Neural progenitor cell (in vitro differentiated cells): Measurements from ENCODE around the gene KRT72. TPM values are rescaled to one million over a fixed set of nuclear protein-coding genes. Genes with fewer than 3 reads are reported as not detected.

ENCODE experiments used
- DNase-seq: peaks from one replicate; pipeline ENCODE4 v3.0.0-alpha.2; 2016; ENCODE audit warnings: low spot score
- H2AFZ ChIP-seq: fragments of 200-600 bp; sonication (generic); replicated peaks from 2 replicates; pipeline ENCODE4 v1.6.1; 2016; ENCODE audit warnings: antibody characterized with exemption
- H3F3A ChIP-seq: fragments of 200-600 bp; sonication (generic); 2 replicates; pipeline ENCODE4 v1.6.1; 2016; ENCODE audit warnings: antibody characterized with exemption, low read depth
- H3K27ac ChIP-seq: fragments of 200-600 bp; sonication (generic); 2 replicates; pipeline ENCODE4 v1.5.1; 2016; ENCODE audit warnings: mild to moderate bottlenecking
- H3K27me3 ChIP-seq: fragments of 200-600 bp; sonication (generic); 2 replicates; pipeline ENCODE4 v1.6.1; 2016; ENCODE audit warnings: mild to moderate bottlenecking, moderate library complexity
- H3K36me3 ChIP-seq: fragments of 200-600 bp; sonication (generic); 2 replicates; pipeline ENCODE4 v1.5.1; 2016
- H3K4me1 ChIP-seq: fragments of 200-600 bp; sonication (generic); 2 replicates; pipeline ENCODE4 v1.6.1; 2016; ENCODE audit warnings: mixed run types
- H3K4me2 ChIP-seq: fragments of 200-600 bp; sonication (generic); 2 replicates; pipeline ENCODE4 v1.6.1; 2016
- H3K4me3 ChIP-seq: fragments of 200-600 bp; sonication (generic); 2 replicates; pipeline ENCODE4 v1.5.1; 2016
- H3K79me2 ChIP-seq: fragments of 200-600 bp; sonication (generic); 2 replicates; pipeline ENCODE4 v1.6.1; 2016; ENCODE audit warnings: low read depth
- H3K9ac ChIP-seq: fragments of 200-600 bp; sonication (generic); 2 replicates; pipeline ENCODE4 v1.6.1; 2016
- H3K9me3 ChIP-seq: fragments of 200-600 bp; sonication (generic); 2 replicates; pipeline ENCODE4 v1.5.1; 2016; ENCODE audit warnings: low read depth
- H4K20me1 ChIP-seq: fragments of 200-600 bp; sonication (generic); 2 replicates; pipeline ENCODE4 v1.6.1; 2016; ENCODE audit warnings: low read depth
- H3K27ac Mint-ChIP-seq: 3 replicates; pipeline ENCODE4 v1.8.0; 2021; ENCODE audit warnings: mixed read lengths
- H3K27me3 Mint-ChIP-seq: 2 replicates; pipeline ENCODE4 v1.8.0; 2022; ENCODE audit warnings: low read depth, mild to moderate bottlenecking, inconsistent platforms, moderate library complexity, mixed read lengths; ENCODE audit not compliant: insufficient read depth
- H3K36me3 Mint-ChIP-seq: 3 replicates; pipeline ENCODE4 v1.8.0; 2021; ENCODE audit warnings: mixed read lengths
- H3K4me1 Mint-ChIP-seq: 3 replicates; pipeline ENCODE4 v1.8.0; 2021; ENCODE audit warnings: mixed read lengths
- H3K4me3 Mint-ChIP-seq: 3 replicates; pipeline ENCODE4 v1.8.0; 2021; ENCODE audit warnings: mild to moderate bottlenecking, moderate library complexity, mixed read lengths
- H3K9me3 Mint-ChIP-seq: 3 replicates; pipeline ENCODE4 v1.8.0; 2020; ENCODE audit warnings: mixed read lengths
- CTCF ChIP-seq: fragments of 200-600 bp; sonication (generic); IDR thresholded peaks from 2 replicates; pipeline ENCODE4 v1.5.1; 2017; ENCODE audit warnings: antibody characterized with exemption, mild to moderate bottlenecking
- EZH2 ChIP-seq: fragments of 200-600 bp; sonication (generic); IDR thresholded peaks from 2 replicates; pipeline ENCODE4 v1.6.1; 2017; ENCODE audit warnings: antibody characterized with exemption, mild to moderate bottlenecking, moderate library complexity
- EZH2phosphoT487 ChIP-seq: fragments of 200-600 bp; sonication (generic); IDR thresholded peaks from 2 replicates; pipeline ENCODE4 v1.6.1; 2017; ENCODE audit warnings: antibody characterized with exemption
- total RNA-seq: library from RNA; depleted of rRNA; stranded (reverse); fragments of >200 nt; gene quantifications from 2 replicates; pipeline ENCODE4 v1.2.3, GENCODE V29; 2015; ENCODE audit warnings: low replicate concordance

The KRT72 gene
- total RNA-seq, 1 donor from 2014 or later: not detected

DNA sequence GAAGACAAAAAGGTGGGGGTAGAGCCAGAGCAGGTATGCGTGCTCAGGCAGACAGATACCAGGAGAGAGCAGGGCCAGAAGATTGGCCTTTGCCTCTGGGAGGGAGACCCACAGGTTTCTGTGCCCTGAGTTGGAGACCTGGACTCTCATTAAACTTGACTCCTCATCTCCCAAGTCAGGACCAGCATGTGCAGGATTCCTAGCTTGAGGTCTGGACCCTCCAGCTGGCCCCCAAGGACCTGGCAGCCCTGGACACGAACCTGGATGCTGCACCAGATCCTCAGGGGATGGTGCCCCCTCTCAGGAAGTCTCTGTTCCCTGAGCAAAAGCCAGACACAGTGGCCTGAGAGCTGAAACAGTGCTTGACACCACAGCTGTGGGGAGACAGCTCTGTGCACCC lies 27.6 kb upstream of the KRT72 start:
- no peak overlapping the region for H3K4me3 Mint-ChIP-seq
- Histone ChIP-seq H3K4me2 (no peak overlapping the region), H3K4me3 (no peak overlapping the region), H2AFZ (no peak overlapping the region), H3K36me3 (no peaks in the 10 kb centered on the region), H3K79me2 (no peaks in the 10 kb centered on the region), H3F3A (no peaks in the 10 kb centered on the region), H3K9me3 (no peaks in the 10 kb centered on the region), H3K27me3 (no peaks in the 10 kb centered on the region), H3K9ac (no peak overlapping the region), H3K27ac (no peak overlapping the region), H4K20me1 (no peaks in the 10 kb centered on the region), H3K4me1 (no peaks in the 10 kb centered on the region)
- H3K27ac Mint-ChIP-seq: no peak overlapping the region
- H3K9me3 Mint-ChIP-seq: no peaks in the 10 kb centered on the region
- no peak for TF ChIP-seq EZH2phosphoT487
- H3K27me3 Mint-ChIP-seq: peaks cover 6% of the 10 kb centered on the region
- no peaks in the 10 kb centered on the region for H3K36me3 Mint-ChIP-seq
- DNase-seq: no peak
- H3K4me1 Mint-ChIP-seq: peaks cover 3% of the 10 kb centered on the region

DNA sequence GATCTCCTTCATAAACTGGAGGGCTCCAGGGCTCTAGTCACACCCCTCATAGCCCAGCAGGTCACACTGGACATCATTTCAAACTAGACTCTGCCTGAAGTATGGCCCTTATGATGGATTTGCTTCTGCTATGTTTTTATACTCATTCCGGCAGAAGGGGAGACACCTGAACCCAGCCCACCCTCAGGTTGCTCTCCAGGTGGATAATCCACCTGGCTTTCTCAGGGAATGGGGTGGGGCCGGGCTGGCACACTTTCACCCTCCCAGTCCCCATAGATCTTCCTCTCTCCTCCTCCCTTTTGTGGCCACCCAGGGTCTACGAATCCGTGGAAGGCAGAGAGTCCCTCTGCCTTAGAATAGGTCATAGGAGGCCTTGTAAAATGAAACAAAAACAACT lies 26.8 kb upstream of the KRT72 start:
- no peaks in the 10 kb centered on the region for H3K36me3 ChIP-seq
- TF ChIP-seq EZH2phosphoT487 (no peak), EZH2 (no peak), CTCF (no peak)
- H4K20me1 ChIP-seq: no peaks in the 10 kb centered on the region
- H3K4me1 Mint-ChIP-seq: peaks cover 3% of the 10 kb centered on the region
- H3K4me1 ChIP-seq: peaks cover 3% of the 10 kb centered on the region
- no peak overlapping the region for H3K27ac ChIP-seq
- H3K4me3 Mint-ChIP-seq: no peak overlapping the region
- no peak overlapping the region for H2AFZ ChIP-seq
- H3K27ac Mint-ChIP-seq: no peak overlapping the region
- no peaks in the 10 kb centered on the region for H3K36me3 Mint-ChIP-seq
- H3F3A ChIP-seq: no peaks in the 10 kb centered on the region
- H3K27me3 Mint-ChIP-seq: peaks cover 5% of the 10 kb centered on the region
- H3K4me3 ChIP-seq: no peak overlapping the region
- no peak overlapping the region for H3K9ac ChIP-seq
- H3K9me3 ChIP-seq: no peaks in the 10 kb centered on the region
- H3K9me3 Mint-ChIP-seq: no peaks in the 10 kb centered on the region
- H3K4me2 ChIP-seq: no peak overlapping the region
- no peak for DNase-seq
- no peaks in the 10 kb centered on the region for H3K27me3 ChIP-seq
- no peaks in the 10 kb centered on the region for H3K79me2 ChIP-seq

- H3F3A ChIP-seq: no peaks in the 10 kb centered on the region
- H3K9me3 ChIP-seq: no peaks in the 10 kb centered on the region
- Mint-ChIP-seq H3K27ac (no peak overlapping the region), H3K4me1 (peaks cover 7% of the 10 kb centered on the region), H3K4me3 (no peak overlapping the region), H3K27me3 (peaks cover 5% of the 10 kb centered on the region), H3K9me3 (no peaks in the 10 kb centered on the region), H3K36me3 (no peaks in the 10 kb centered on the region)
- H3K27ac ChIP-seq: no peak overlapping the region
- no peak for DNase-seq
- no peaks in the 10 kb centered on the region for H3K79me2 ChIP-seq
- no peaks in the 10 kb centered on the region for H3K36me3 ChIP-seq
- no peak overlapping the region for H3K9ac ChIP-seq
- no peak overlapping the region for H2AFZ ChIP-seq
- no peaks in the 10 kb centered on the region for H3K27me3 ChIP-seq
- H3K4me3 ChIP-seq: no peak overlapping the region
- no peak overlapping the region for H3K4me2 ChIP-seq
- H4K20me1 ChIP-seq: no peaks in the 10 kb centered on the region
- H3K4me1 ChIP-seq: peaks cover 8% of the 10 kb centered on the region
- TF ChIP-seq EZH2 (no peak), CTCF (no peak), EZH2phosphoT487 (no peak)
These were observed 26.3 kb upstream of the KRT72 start for GRCh38 chr12:52627395-52628110.

DNA sequence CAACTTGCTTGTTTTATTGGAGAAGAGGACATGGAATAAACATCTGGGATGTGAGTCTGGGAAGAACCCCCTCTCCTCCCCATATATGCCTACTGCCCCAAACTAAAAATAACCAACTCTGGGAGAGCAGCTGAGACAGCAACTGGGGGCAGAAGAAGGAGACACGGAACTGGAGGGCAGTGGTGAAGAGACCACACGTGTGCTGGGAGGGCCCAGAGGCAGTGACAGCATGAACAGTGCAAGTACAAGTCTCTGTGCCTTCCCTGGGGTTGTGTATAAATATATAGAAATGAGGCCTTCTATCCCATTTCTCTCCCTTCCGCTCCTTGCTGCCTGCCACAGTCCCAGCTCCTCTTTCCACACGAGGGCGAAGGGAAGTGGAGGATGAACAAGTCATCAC lies 21.1 kb upstream of the KRT72 start:
- no peak overlapping the region for H3K9ac ChIP-seq
- TF ChIP-seq EZH2 (no peak), CTCF (no peak), EZH2phosphoT487 (no peak)
- DNase-seq: no peak

More for the DNA sequence above, 21.1 kb upstream of the KRT72 start:
- peaks cover 21% of the 10 kb centered on the region for H3K4me1 ChIP-seq
- no peaks in the 10 kb centered on the region for H3K9me3 ChIP-seq
- peaks cover 8% of the 10 kb centered on the region for H3K4me1 Mint-ChIP-seq
- H3K27ac Mint-ChIP-seq: no peak overlapping the region
- no peaks in the 10 kb centered on the region for H4K20me1 ChIP-seq
- H3K36me3 ChIP-seq: no peaks in the 10 kb centered on the region
- H3K79me2 ChIP-seq: no peaks in the 10 kb centered on the region
- H3K9me3 Mint-ChIP-seq: no peaks in the 10 kb centered on the region
- no peak overlapping the region for H3K4me3 ChIP-seq
- no peaks in the 10 kb centered on the region for H3K27me3 Mint-ChIP-seq
- H3K27me3 ChIP-seq: no peaks in the 10 kb centered on the region
- H3K36me3 Mint-ChIP-seq: no peaks in the 10 kb centered on the region
- H3K27ac ChIP-seq: no peak overlapping the region
- H3K4me3 Mint-ChIP-seq: no peak overlapping the region
- H3K4me2 ChIP-seq: no peak overlapping the region
- H2AFZ ChIP-seq: no peak overlapping the region
- no peaks in the 10 kb centered on the region for H3F3A ChIP-seq
